Skeletal muscle tissue (tissue), 4 donors: Measurements from ENCODE around the gene UST. TPM values are rescaled to one million over a fixed set of nuclear protein-coding genes. Genes with fewer than 3 reads are reported as not detected.
"Not testable (repeated sequence)": the region's sequence is repeated elsewhere in the genome, so short reads cannot be mapped to it uniquely, and the experiment has no call there.

Experiments used
- H3K27ac ChIP-seq: one replicate; pipeline ENCODE4 v1.7.0; 2013; ENCODE audit warnings: mild to moderate bottlenecking, low read depth, low read length, inconsistent platforms
- H3K27me3 ChIP-seq, 3 donors: one replicate each; pipeline ENCODE4 v1.7.0; 2013; ENCODE audit warnings: low read length in 3 of 3; ENCODE audit not compliant: control insufficient read depth in 3 of 3, insufficient read depth in 3 of 3
- H3K36me3 ChIP-seq, 3 donors: one replicate each; pipeline ENCODE4 v1.7.0; 2013; ENCODE audit warnings: low read length in 3 of 3; ENCODE audit not compliant: control insufficient read depth in 3 of 3, insufficient read depth in 3 of 3
- H3K4me1 ChIP-seq, 3 donors: one replicate each; pipeline ENCODE4 v1.7.0; 2013; ENCODE audit warnings: low read length in 3 of 3, mild to moderate bottlenecking in 3 of 3; ENCODE audit not compliant: control insufficient read depth in 3 of 3, insufficient read depth in 3 of 3
- H3K4me3 ChIP-seq, 3 donors: one replicate each; pipeline ENCODE4 v1.7.0; 2013; ENCODE audit warnings: low read length in 3 of 3
- H3K9ac ChIP-seq, 3 donors: one replicate each; pipeline ENCODE4 v1.7.0; 2013; ENCODE audit warnings: low read length in 3 of 3, mild to moderate bottlenecking in 3 of 3, moderate library complexity in 2 of 3, low read depth in 1 of 3
- H3K9me3 ChIP-seq, 3 donors: one replicate each; pipeline ENCODE4 v1.7.0; 2013; ENCODE audit warnings: low read length in 3 of 3; ENCODE audit not compliant: control insufficient read depth in 3 of 3
- total RNA-seq: library from RNA; depleted of rRNA; stranded (reverse); fragments of >200 nt; gene quantifications from one replicate; pipeline ENCODE4 v1.2.3, GENCODE V29; 2014
- donor health status: Osteomylitis.

The UST gene
- total RNA-seq, 1 donor from 2014 or later, result 14.6 TPM

DNA sequence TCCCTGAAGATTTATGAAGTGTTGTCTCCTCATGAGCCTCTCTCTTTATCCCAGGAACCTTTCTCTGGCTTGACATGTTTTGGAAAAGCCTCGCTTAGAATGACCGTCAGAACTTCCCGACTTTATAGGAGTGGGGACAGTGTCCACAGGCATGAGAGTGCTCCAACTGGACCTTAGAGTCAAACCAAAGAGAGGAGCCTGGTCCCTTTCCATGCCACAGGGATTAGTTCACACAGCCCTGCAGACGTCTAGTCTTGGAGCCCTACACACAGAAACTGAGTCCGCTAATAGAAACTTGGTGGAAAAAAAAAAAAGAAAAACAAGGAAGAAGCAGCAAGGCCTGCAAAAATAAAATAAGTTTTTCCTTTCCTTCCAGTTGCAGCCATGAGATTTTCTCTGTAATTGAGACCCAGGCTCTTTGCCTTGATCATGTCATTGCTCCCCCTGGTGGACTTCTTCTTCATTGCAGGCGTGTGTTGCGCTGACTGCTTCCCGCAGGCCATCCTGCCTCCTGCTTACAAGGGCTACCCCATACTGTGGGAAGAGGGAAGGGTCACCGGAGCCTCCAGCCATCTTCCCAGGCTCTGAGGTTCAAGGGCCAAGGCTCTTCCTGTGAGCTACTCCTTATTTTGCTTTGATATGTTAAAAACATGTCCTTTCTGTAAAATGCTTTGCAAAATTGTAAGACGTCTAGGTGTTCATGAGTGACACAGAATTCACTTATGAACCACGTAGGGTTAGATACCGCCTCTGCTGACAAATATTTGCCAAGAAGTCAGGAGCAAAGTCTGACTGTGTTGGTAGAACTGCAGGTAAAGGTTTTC is 201.0 kb downstream of the UST start:
- peaks cover 0 to 3% (median 0%) of the 10 kb centered on the region in 3 donors for H3K4me1 ChIP-seq
- no peaks in the 10 kb centered on the region for H3K27me3 ChIP-seq
- no peaks in the 10 kb centered on the region for H3K36me3 ChIP-seq
- peak overlapping the region in 1 of 3 donors; percentile 9 for H3K9ac ChIP-seq
- no peaks in the 10 kb centered on the region for H3K9me3 ChIP-seq
- H3K4me3 ChIP-seq, result no peak overlapping the region
- H3K27ac ChIP-seq, result no peak overlapping the region

DNA sequence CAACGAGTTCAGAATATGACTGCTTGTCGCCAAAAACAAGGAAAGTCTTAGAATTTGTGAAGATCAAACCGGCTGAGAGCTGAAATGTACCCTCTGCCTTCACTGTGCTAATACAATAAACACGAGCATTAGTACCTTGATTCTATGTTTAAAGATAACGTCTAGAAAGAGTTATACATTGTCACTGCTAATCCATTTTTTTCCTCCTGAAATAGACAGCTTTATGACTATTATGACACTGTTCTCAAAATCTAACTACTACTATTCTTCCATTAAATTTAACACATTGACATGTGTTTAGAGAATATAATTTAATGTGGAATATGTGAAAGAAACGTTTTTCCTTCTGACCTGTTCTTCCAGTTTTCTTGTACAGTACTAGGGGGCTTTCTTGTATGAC is 204.8 kb downstream of the UST start:
- Histone ChIP-seq H3K27me3 (no peaks in the 10 kb centered on the region), H3K9me3 (no peaks in the 10 kb centered on the region), H3K36me3 (no peaks in the 10 kb centered on the region), H3K9ac (no peak overlapping the region), H3K4me3 (no peak overlapping the region), H3K27ac (no peak overlapping the region), H3K4me1 (no peaks in the 10 kb centered on the region)

DNA sequence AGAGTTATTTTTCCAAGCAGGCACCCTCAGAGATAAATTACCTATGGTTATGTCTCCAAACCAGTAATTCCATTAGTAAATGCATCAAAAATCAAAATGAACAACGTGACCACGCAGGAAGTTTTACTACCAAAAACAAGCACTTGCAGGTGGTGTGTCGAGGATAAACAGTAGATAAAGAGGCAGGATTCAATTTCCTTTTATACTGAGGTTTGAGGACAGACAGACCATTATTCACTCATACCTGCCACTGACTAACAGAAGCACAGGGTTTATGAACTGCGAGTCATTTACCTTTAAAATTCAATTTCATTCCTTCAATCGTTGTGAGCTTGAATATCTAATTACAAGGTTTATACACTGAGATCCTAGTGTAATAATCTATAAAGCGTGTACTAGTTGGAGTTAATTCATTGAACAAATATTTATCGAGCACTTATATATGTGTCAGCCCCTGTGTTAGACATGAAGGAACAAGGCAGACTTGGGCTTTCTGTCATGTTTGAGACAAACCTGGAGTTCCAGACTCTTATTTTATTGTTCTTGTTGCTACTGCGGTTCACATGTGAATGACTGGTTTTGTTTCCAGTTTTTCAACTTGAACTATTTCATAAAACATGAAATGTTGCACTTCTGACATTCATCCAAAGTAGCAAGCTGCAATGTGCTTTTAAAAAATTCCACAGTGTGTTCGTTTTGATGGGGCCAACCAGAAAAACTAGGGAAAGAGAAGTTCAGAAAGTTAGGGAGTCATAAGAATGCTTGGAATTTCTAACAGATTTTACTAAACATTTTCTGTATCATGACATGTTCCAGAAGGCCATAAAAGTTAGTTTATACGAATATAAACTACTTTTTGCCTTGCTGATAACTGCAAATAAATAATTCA is 205.6 kb downstream of the UST start:
- H3K27ac ChIP-seq, result no peak overlapping the region
- no peak overlapping the region for H3K4me3 ChIP-seq
- no peaks in the 10 kb centered on the region for H3K9me3 ChIP-seq
- no peaks in the 10 kb centered on the region for H3K36me3 ChIP-seq
- no peaks in the 10 kb centered on the region for H3K4me1 ChIP-seq
- no peak overlapping the region for H3K9ac ChIP-seq
- H3K27me3 ChIP-seq, result no peaks in the 10 kb centered on the region

GRCh38 chr6:148954461-148954860 is 207.6 kb downstream of the UST start:
- no peak overlapping the region for H3K27ac ChIP-seq
- no peaks in the 10 kb centered on the region for H3K9me3 ChIP-seq
- no peaks in the 10 kb centered on the region for H3K36me3 ChIP-seq
- no peaks in the 10 kb centered on the region for H3K4me1 ChIP-seq
- H3K9ac ChIP-seq, result no peak overlapping the region
- no peaks in the 10 kb centered on the region for H3K27me3 ChIP-seq
- no peak overlapping the region for H3K4me3 ChIP-seq

DNA sequence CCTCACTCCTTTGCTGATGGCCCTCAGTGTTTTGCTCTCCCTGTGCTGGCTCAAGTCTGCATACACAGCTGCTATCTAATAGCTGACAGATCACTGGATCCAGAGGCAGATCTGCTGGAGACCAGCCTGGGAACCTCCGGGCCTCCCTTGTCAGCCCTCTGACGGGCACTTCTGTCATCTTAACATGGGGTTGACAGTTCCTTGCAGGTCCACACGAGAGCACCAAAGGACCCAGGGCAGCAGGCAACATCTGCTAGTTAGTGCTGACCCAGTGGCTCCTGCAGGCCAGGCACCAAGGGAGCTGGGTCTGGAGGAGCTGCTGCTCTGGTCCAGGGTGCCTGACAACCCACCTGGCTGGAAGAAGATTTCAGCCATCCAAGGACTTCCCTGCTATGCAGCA is 208.1 kb downstream of the UST start:
- Histone ChIP-seq H3K27me3 (no peaks in the 10 kb centered on the region), H3K4me3 (no peak overlapping the region), H3K9me3 (no peaks in the 10 kb centered on the region), H3K27ac (no peak overlapping the region), H3K36me3 (no peaks in the 10 kb centered on the region), H3K9ac (no peak overlapping the region), H3K4me1 (no peaks in the 10 kb centered on the region)

DNA sequence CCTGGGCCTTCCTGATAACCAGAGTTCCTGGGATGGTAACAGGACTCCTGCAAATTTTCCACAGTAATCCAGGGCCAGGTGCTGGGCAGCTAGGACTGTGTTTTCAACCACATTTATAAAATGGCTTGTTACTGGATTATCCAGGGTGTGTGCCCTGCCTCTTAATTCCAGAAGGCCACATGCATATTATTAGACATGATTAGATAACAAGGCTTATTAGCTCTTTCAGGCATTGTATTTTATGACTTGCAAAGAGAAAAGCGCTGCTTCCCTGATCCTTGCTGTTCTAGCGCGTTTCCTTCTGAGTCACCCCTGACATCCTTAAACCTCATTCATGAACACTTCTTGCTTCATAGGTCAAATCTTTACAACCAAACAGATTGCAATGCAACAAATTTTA is 208.6 kb downstream of the UST start:
- H3K27me3 ChIP-seq, result no peaks in the 10 kb centered on the region
- H3K9me3 ChIP-seq, result no peaks in the 10 kb centered on the region
- no peak overlapping the region for H3K9ac ChIP-seq
- H3K4me1 ChIP-seq, result no peaks in the 10 kb centered on the region
- no peaks in the 10 kb centered on the region for H3K36me3 ChIP-seq
- H3K27ac ChIP-seq, result no peak overlapping the region
- no peak overlapping the region for H3K4me3 ChIP-seq

GRCh38 chr6:148956163-148956562 is 209.3 kb downstream of the UST start:
- H3K36me3 ChIP-seq, H3K27ac ChIP-seq, H3K9ac ChIP-seq, H3K9me3 ChIP-seq, H3K4me1 ChIP-seq, H3K4me3 ChIP-seq, H3K27me3 ChIP-seq: not testable (repeated sequence)

- Histone ChIP-seq H3K4me1 (no peaks in the 10 kb centered on the region), H3K9me3 (no peaks in the 10 kb centered on the region), H3K27me3 (no peaks in the 10 kb centered on the region), H3K4me3 (no peak overlapping the region), H3K36me3 (no peaks in the 10 kb centered on the region), H3K27ac (no peak overlapping the region), H3K9ac (no peak overlapping the region)
Measured at GRCh38 chr6:148957752-148958151, 210.9 kb downstream of the UST start.

DNA sequence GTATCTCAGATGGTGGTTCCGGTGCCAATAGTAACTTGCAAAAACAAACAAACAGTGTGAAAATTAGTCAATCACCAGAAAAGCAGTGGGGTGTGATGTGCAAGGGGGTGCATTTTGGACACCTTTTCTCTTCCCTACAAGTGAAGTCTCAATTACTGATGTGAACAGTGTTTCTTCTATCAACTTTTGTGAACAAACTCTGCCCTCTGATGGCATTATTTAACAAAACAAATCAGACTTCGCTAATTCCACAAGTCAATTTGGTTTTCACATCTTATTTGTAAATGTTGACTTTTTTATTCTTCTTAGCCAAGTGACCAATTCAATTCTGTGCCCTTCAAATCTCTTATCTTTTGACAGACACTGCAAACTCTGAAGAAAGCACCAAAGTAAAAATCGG is 212.2 kb downstream of the UST start:
- Histone ChIP-seq H3K9ac (no peak overlapping the region), H3K27ac (no peak overlapping the region), H3K4me3 (no peak overlapping the region), H3K4me1 (no peaks in the 10 kb centered on the region), H3K36me3 (peaks cover 0 to 1% (median 0%) of the 10 kb centered on the region in 3 donors), H3K27me3 (no peaks in the 10 kb centered on the region), H3K9me3 (no peaks in the 10 kb centered on the region)

- Histone ChIP-seq H3K9me3 (no peaks in the 10 kb centered on the region), H3K4me3 (no peak overlapping the region), H3K4me1 (no peaks in the 10 kb centered on the region), H3K9ac (no peak overlapping the region), H3K27ac (no peak overlapping the region), H3K27me3 (no peaks in the 10 kb centered on the region), H3K36me3 (peaks cover 0 to 2% (median 0%) of the 10 kb centered on the region in 3 donors)
Measured at GRCh38 chr6:148959501-148959900, 212.7 kb downstream of the UST start.
